GM12865 (cell line): ENCODE data around the gene CCNY.

Source experiments
- DNase-seq: peaks from one replicate; pipeline ENCODE4 v3.0.0; 2010; ENCODE audit warnings: low read depth
- H3K4me3 ChIP-seq: 2 replicates; pipeline ENCODE4 v1.5.1; 2011; ENCODE audit warnings: mild to moderate bottlenecking, low read depth, low read length, control low read depth
- TF ChIP-seq, protein P1 (sequence below): IDR thresholded peaks from 2 replicates; pipeline ENCODE4 v1.5.1; 2011; ENCODE audit warnings: low read length, control low read depth, low read depth, inconsistent platforms; ENCODE audit not compliant: insufficient read depth; ENCODE audit errors: missing control alignments

Gene CCNY

DNA sequence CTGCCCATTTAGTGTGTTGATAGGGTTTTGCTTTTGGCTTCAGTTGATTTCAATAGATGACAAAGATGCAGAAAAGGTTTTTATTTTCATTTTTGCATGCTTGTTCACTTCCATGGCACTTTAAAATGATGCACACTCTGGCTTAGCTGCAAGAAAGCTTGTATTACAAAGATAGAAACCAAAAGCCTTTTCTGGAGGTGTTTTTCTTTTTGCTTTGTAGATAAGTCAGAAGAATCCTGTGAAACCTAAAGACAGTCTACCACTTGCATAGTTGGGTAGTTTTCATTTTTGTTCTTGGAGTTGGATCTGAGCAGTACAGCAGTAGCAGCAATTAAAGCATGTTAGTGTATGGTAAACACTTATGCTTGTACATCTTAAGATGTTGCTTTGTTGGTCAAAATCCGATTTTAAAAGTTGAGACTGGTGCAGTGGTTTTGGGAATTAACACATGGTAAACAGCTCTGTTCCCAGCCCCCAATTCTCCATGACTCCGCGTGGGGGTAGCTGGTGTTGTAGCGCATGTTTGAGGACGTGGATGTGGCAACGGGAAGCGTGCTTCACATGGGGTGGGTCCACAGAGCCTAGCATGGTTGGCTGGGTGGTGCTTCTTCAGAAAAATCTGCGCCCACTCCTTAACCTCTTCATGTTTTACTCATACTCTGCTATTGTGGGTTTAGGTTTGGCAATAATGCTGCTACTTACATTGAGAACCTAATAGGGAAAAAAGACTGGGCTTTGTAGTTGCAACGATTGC, 19.8 kb downstream of the CCNY start:
- DNase-seq: peak; percentile 76

DNA sequence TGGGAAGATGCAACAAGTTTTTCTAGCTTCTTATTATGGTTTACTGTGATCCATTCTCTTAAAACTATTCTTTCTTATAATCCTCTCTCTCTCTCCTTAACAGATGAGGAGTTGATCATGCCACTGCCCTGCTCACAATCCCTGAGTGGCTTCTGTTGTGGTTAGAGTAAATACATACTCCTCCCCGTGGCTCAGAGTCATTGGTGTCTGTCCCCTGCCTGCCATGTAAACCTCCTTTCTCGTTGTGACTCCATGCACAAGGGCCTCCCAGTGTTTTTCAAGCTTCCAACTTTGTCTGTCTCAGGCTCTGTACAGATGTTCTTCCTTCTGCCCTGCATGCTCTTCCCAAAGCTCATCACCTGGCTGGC, 20.4 kb downstream of the CCNY start:
- H3K4me3 ChIP-seq: no peak overlapping the region
- TF ChIP-seq, protein P1, sequence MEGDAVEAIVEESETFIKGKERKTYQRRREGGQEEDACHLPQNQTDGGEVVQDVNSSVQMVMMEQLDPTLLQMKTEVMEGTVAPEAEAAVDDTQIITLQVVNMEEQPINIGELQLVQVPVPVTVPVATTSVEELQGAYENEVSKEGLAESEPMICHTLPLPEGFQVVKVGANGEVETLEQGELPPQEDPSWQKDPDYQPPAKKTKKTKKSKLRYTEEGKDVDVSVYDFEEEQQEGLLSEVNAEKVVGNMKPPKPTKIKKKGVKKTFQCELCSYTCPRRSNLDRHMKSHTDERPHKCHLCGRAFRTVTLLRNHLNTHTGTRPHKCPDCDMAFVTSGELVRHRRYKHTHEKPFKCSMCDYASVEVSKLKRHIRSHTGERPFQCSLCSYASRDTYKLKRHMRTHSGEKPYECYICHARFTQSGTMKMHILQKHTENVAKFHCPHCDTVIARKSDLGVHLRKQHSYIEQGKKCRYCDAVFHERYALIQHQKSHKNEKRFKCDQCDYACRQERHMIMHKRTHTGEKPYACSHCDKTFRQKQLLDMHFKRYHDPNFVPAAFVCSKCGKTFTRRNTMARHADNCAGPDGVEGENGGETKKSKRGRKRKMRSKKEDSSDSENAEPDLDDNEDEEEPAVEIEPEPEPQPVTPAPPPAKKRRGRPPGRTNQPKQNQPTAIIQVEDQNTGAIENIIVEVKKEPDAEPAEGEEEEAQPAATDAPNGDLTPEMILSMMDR: no peak
- no peak for DNase-seq

More for the DNA sequence above, 19.8 kb downstream of the CCNY start:
- H3K4me3 ChIP-seq: no peak overlapping the region
- TF ChIP-seq, protein P1: no peak

DNA sequence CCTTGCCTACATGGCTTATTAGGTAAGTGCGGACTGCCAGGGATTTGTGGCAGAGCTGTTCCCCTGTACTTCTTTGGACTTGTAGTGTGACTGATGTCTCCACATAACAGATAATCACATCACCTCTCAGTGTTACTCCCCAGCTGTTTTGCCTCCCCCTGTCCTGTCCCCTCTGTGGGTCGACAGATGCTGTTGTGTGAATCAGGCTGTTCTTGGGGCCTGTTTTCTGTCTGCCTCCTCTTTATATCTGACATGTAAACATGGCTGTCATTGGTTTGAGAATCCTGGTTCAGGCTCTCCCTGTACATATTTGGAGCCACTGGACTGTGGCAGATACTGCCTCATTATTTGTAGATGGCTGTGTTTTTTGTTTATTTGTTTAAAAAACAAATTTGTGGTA, 22.7 kb downstream of the CCNY start:
- no peak overlapping the region for H3K4me3 ChIP-seq
- no peak for DNase-seq
- TF ChIP-seq, protein P1: no peak

DNA sequence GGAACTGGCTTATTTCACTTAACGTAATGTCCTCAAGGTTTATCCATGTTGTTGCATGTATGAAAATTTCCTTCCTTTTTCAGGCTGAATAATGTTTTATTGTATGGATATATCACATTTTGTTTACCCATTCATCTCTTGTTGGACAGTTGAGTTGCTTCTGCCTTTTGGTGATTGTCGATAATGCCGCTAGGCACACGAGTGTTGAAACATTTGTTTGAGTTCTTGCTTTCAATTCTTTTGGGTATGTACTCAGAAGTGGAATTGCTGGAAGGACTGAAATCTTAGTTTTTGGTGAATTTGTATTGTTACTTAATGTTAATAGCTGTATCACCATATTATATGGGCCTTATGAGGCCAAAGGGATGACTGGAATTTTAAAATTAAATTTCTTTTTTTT, 23.6 kb downstream of the CCNY start:
- TF ChIP-seq, protein P1: no peak
- no peak for DNase-seq
- no peak overlapping the region for H3K4me3 ChIP-seq

DNA sequence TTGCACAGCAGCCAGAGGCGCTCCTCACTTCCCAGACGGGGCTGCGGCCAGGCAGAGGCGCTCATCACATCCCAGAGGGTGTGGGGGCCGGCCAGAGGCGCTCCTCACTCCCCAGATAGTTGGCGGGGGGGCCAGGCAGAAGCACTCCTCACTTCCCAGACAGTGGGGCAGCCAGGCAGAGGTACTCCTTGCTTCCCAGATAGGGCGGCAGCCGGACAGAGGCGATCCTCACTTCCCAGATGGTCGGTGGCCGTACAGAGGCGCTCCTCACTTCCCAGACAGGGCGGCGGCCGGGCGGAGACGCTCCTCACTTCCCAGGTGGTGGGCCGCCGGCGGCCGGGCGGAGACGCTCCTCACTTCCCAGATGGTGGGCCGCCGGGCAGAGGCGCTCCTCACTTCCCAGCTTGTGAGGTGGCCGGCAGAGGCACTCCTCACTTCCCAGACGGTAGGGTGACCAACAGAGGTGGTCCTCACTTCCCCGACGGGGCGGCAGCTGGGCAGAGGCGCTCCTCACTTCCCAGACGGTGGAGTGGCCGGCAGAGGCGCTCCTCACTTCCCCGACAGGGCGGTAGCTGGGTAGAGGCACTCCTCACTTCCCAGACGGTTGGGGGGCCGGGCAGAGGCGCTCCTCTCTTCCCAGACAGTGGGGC, 26.5 kb downstream of the CCNY start:
- DNase-seq: no peak
- H3K4me3 ChIP-seq: no peak overlapping the region
- TF ChIP-seq, protein P1: no peak

DNA sequence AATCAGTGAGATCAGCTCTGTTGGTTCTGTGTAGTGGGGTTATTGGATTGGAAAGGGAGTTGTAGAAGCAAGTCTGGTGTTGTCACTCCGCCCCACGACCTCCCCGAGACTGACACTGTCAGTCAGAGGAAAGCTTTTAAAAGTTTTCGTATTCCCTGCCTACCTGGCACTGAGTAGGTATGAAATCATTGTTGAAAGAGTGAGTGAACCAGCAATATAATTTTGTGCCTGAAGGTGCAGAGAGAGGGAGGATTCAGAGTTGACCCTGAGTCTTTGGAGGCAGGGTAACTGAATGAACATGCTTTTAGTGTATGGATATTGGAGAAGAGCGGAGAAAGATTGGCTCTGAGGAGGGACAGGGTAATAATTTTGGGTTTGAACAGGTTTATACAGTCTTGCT, 27.3 kb downstream of the CCNY start:
- H3K4me3 ChIP-seq: no peak overlapping the region
- TF ChIP-seq, protein P1: no peak
- no peak for DNase-seq
